HEK293 (cell line): ENCODE results near the gene VWA3B.

Experiments used
- CTCF ChIA-PET: fragments of 350-600 bp; formaldehyde crosslinking; extraction: SDS; loops from one replicate; lab custom pipeline; 2021; ENCODE audit warnings: antibody characterized with exemption; lab: Yijun Ruan, JAX
- POLR2A ChIA-PET: fragments of 300-600 bp; formaldehyde crosslinking; extraction: SDS; loops from one replicate; lab custom pipeline; 2020; ENCODE audit warnings: antibody characterized with exemption, inconsistent platforms; lab: Yijun Ruan, JAX
- H3K27ac ChIP-seq: fragments of 200-500 bp; sonication (Bioruptor generic); 2 replicates; pipeline ENCODE4 v1.5.1; 2014; ENCODE audit warnings: low read depth, low read length, control low read depth, inconsistent platforms; ENCODE audit errors: extremely low read depth
- H3K36me3 ChIP-seq, 2 experiments: fragments of 200-500 bp in 1 of 2; sonication (Bioruptor generic) in 1 of 2; 1 replicate in 1 of 2; 2 replicates in 1 of 2; pipeline ENCODE4 v1.5.1; 2014 to 2017; ENCODE audit warnings: inconsistent platforms in 2 of 2, low read length in 2 of 2; ENCODE audit not compliant: control insufficient read depth in 2 of 2, insufficient read depth in 1 of 2
- H3K4me1 ChIP-seq: fragments of 200-500 bp; sonication (Bioruptor generic); 2 replicates; pipeline ENCODE4 v1.5.1; 2014; ENCODE audit warnings: mild to moderate bottlenecking, low read length, inconsistent platforms; ENCODE audit not compliant: control insufficient read depth, insufficient read depth
- H3K4me3 ChIP-seq: 2 replicates; pipeline ENCODE4 v1.5.1; 2011; ENCODE audit warnings: low read depth, mild to moderate bottlenecking, control low read depth, low read length, moderate library complexity
- H3K9me3 ChIP-seq: fragments of 200-500 bp; sonication (Bioruptor generic); 2 replicates; pipeline ENCODE4 v1.5.1; 2014; ENCODE audit warnings: low read depth, low read length, inconsistent platforms; ENCODE audit not compliant: control insufficient read depth, insufficient read depth
- FEZF1 ChIP-seq: fragments of 450-650 bp; formaldehyde crosslinking; IDR thresholded peaks from 2 replicates; pipeline ENCODE4 v1.5.1; 2016; ENCODE audit warnings: missing biosample characterization, missing genetic modification characterization
- GLI2 ChIP-seq: fragments of 450-650 bp; formaldehyde crosslinking; IDR thresholded peaks from 2 replicates; pipeline ENCODE4; 2017; ENCODE audit warnings: missing biosample characterization, missing genetic modification characterization, low read depth, borderline replicate concordance
- GLIS1 ChIP-seq: fragments of 450-650 bp; formaldehyde crosslinking; IDR thresholded peaks from 2 replicates; pipeline ENCODE4 v1.5.1; 2016; ENCODE audit warnings: missing biosample characterization, missing genetic modification characterization
- TCF7L2 ChIP-seq: IDR thresholded peaks from 2 replicates; pipeline ENCODE4 v1.6.1; 2011; ENCODE audit warnings: low read depth, mild to moderate bottlenecking, inconsistent platforms, low read length, moderate library complexity, borderline replicate concordance
- ZBTB1 ChIP-seq: fragments of 450-650 bp; formaldehyde crosslinking; IDR thresholded peaks from 2 replicates; pipeline ENCODE4 v1.5.1; 2016; ENCODE audit warnings: missing biosample characterization, missing genetic modification characterization
- ZBTB21 ChIP-seq: fragments of 450-650 bp; formaldehyde crosslinking; IDR thresholded peaks from 2 replicates; pipeline ENCODE4 v1.5.1; 2017; ENCODE audit warnings: missing biosample characterization, missing genetic modification characterization
- ZBTB48 ChIP-seq: fragments of 450-650 bp; formaldehyde crosslinking; IDR thresholded peaks from 2 replicates; pipeline ENCODE4 v1.5.1; 2016; ENCODE audit warnings: missing biosample characterization, missing genetic modification characterization
- ZNF133 ChIP-seq: fragments of 450-650 bp; formaldehyde crosslinking; IDR thresholded peaks from 2 replicates; pipeline ENCODE4 v1.5.1; 2016; ENCODE audit warnings: missing biosample characterization, missing genetic modification characterization
- ZNF157 ChIP-seq: fragments of 450-650 bp; formaldehyde crosslinking; IDR thresholded peaks from 2 replicates; pipeline ENCODE4 v1.5.1; 2016; ENCODE audit warnings: missing biosample characterization, missing genetic modification characterization
- ZNF2 ChIP-seq: fragments of 450-650 bp; formaldehyde crosslinking; IDR thresholded peaks from 2 replicates; pipeline ENCODE4 v1.5.1; 2016; ENCODE audit warnings: missing biosample characterization, missing genetic modification characterization
- ZNF211 ChIP-seq: fragments of 450-650 bp; formaldehyde crosslinking; IDR thresholded peaks from 2 replicates; pipeline ENCODE4 v1.5.1; 2016; ENCODE audit warnings: low read depth, missing biosample characterization, missing genetic modification characterization
- ZNF23 ChIP-seq: fragments of 450-650 bp; formaldehyde crosslinking; IDR thresholded peaks from 2 replicates; pipeline ENCODE4 v1.5.1; 2016; ENCODE audit warnings: missing biosample characterization, missing genetic modification characterization, borderline replicate concordance
- ZNF248 ChIP-seq: fragments of 450-650 bp; formaldehyde crosslinking; IDR thresholded peaks from 2 replicates; pipeline ENCODE4 v1.5.1; 2017; ENCODE audit warnings: missing biosample characterization, missing genetic modification characterization
- ZNF529 ChIP-seq: fragments of 450-650 bp; formaldehyde crosslinking; IDR thresholded peaks from 2 replicates; pipeline ENCODE4 v1.5.1; 2017; ENCODE audit warnings: missing genetic modification characterization, missing biosample characterization; ENCODE audit not compliant: insufficient replicate concordance
- ZNF548 ChIP-seq: fragments of 450-650 bp; formaldehyde crosslinking; IDR thresholded peaks from 2 replicates; pipeline ENCODE4 v1.5.1; 2016; ENCODE audit warnings: missing biosample characterization, missing genetic modification characterization
- ZNF549 ChIP-seq: fragments of 450-650 bp; IDR thresholded peaks from 2 replicates; pipeline ENCODE4 v1.5.1; 2018; ENCODE audit warnings: missing biosample characterization, missing genetic modification characterization, mild to moderate bottlenecking, inconsistent platforms, moderate library complexity
- ZNF629 ChIP-seq: fragments of 450-650 bp; formaldehyde crosslinking; IDR thresholded peaks from 2 replicates; pipeline ENCODE4 v1.5.1; 2017; ENCODE audit warnings: missing biosample characterization, missing genetic modification characterization
- ZNF660 ChIP-seq: fragments of 450-650 bp; IDR thresholded peaks from 2 replicates; pipeline ENCODE4 v1.5.1; 2018; ENCODE audit warnings: missing biosample characterization, mild to moderate bottlenecking, missing genetic modification characterization
- ZNF664 ChIP-seq: fragments of 450-650 bp; formaldehyde crosslinking; IDR thresholded peaks from 2 replicates; pipeline ENCODE4 v1.5.1; 2016; ENCODE audit warnings: missing biosample characterization, missing genetic modification characterization
- ZNF701 ChIP-seq: fragments of 450-650 bp; formaldehyde crosslinking; IDR thresholded peaks from 2 replicates; pipeline ENCODE4 v1.5.1; 2016; ENCODE audit warnings: missing biosample characterization, missing genetic modification characterization
- ZNF76 ChIP-seq: fragments of 450-650 bp; formaldehyde crosslinking; IDR thresholded peaks from 2 replicates; pipeline ENCODE4; 2016; ENCODE audit warnings: low read depth, missing biosample characterization, missing genetic modification characterization, borderline replicate concordance
- TF ChIP-seq, protein P1 (sequence below): fragments of 450-650 bp; formaldehyde crosslinking; IDR thresholded peaks from 2 replicates; pipeline ENCODE4 v1.5.1; 2016; ENCODE audit warnings: missing biosample characterization, missing genetic modification characterization, low read depth
- TF ChIP-seq, protein P2 (sequence below): fragments of 450-650 bp; formaldehyde crosslinking; IDR thresholded peaks from 2 replicates; pipeline ENCODE4 v1.5.1; 2016; ENCODE audit warnings: missing biosample characterization, missing genetic modification characterization
- TF ChIP-seq, protein P3 (sequence below): fragments of 450-650 bp; formaldehyde crosslinking; IDR thresholded peaks from 2 replicates; pipeline ENCODE4 v1.5.1; 2017; ENCODE audit warnings: missing biosample characterization, missing genetic modification characterization
- TF ChIP-seq, protein P4 (sequence below): fragments of 450-650 bp; formaldehyde crosslinking; IDR thresholded peaks from 2 replicates; pipeline ENCODE4 v1.5.1; 2016; ENCODE audit warnings: missing biosample characterization, missing genetic modification characterization
- TF ChIP-seq, protein P5 (sequence below): fragments of 450-650 bp; formaldehyde crosslinking; IDR thresholded peaks from 2 replicates; pipeline ENCODE4 v1.5.1; 2016; ENCODE audit warnings: missing biosample characterization, missing genetic modification characterization

VWA3B gene

DNA sequence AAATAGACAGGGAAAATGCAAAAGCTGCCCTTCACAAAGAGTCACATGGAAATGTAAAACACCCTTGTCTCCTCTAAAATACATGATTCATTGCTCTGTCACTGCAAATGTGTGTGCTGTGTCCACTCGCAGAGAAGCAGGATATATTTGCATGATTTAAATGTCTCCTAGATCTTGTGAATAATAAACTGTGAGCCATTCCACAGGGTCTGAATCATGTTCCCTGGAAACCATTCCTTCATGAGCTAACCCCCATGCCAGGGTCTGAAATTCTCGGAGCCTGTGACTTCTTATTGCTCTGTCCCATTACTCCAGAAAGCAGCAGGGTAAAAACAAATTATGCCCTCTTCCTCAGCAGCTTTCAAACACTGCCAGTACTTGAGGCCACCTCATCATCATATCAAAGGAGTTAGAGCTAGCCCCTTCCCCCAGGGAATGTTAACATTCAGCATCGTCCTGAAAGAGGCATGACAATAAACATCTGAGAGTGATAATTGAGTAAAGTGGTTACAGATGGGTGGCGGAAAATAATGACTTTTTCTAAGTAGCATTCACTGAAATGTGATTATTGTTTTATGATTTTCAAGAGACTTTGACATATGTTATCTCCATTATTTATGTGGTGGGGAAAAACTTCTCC lies 247.6 kb downstream of the VWA3B start (continued):
- TF ChIP-seq ZNF133 (tag by site-specific recombination) (no peak), ZNF664 (tag by site-specific recombination) (no peak), GLI2 (tag by site-specific recombination) (peak; percentile 55; the same call in 1 of the 2 replicates), ZNF76 (no peak), ZNF211 (no peak), ZNF248 (no peak), TCF7L2 (peak; percentile 73; the same call in 1 of the 2 replicates), ZNF2 (no peak), ZNF701 (tag by site-specific recombination) (no peak), ZBTB1 (no peak), ZNF23 (tag by site-specific recombination) (no peak), ZNF629 (peak; percentile 20; the same call in 1 of the 2 replicates), FEZF1 (tag by site-specific recombination) (peak; percentile 90), ZNF157 (tag by site-specific recombination) (no peak), GLIS1 (tag by site-specific recombination) (peak; percentile 82)
- TF ChIP-seq, protein P1, sequence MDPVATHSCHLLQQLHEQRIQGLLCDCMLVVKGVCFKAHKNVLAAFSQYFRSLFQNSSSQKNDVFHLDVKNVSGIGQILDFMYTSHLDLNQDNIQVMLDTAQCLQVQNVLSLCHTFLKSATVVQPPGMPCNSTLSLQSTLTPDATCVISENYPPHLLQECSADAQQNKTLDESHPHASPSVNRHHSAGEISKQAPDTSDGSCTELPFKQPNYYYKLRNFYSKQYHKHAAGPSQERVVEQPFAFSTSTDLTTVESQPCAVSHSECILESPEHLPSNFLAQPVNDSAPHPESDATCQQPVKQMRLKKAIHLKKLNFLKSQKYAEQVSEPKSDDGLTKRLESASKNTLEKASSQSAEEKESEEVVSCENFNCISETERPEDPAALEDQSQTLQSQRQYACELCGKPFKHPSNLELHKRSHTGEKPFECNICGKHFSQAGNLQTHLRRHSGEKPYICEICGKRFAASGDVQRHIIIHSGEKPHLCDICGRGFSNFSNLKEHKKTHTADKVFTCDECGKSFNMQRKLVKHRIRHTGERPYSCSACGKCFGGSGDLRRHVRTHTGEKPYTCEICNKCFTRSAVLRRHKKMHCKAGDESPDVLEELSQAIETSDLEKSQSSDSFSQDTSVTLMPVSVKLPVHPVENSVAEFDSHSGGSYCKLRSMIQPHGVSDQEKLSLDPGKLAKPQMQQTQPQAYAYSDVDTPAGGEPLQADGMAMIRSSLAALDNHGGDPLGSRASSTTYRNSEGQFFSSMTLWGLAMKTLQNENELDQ: no peak
- TF ChIP-seq, protein P2, sequence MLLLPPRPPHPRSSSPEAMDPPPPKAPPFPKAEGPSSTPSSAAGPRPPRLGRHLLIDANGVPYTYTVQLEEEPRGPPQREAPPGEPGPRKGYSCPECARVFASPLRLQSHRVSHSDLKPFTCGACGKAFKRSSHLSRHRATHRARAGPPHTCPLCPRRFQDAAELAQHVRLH (tag by site-specific recombination): peak; percentile 25; the same call in 1 of the 2 replicates
- TF ChIP-seq, protein P3, sequence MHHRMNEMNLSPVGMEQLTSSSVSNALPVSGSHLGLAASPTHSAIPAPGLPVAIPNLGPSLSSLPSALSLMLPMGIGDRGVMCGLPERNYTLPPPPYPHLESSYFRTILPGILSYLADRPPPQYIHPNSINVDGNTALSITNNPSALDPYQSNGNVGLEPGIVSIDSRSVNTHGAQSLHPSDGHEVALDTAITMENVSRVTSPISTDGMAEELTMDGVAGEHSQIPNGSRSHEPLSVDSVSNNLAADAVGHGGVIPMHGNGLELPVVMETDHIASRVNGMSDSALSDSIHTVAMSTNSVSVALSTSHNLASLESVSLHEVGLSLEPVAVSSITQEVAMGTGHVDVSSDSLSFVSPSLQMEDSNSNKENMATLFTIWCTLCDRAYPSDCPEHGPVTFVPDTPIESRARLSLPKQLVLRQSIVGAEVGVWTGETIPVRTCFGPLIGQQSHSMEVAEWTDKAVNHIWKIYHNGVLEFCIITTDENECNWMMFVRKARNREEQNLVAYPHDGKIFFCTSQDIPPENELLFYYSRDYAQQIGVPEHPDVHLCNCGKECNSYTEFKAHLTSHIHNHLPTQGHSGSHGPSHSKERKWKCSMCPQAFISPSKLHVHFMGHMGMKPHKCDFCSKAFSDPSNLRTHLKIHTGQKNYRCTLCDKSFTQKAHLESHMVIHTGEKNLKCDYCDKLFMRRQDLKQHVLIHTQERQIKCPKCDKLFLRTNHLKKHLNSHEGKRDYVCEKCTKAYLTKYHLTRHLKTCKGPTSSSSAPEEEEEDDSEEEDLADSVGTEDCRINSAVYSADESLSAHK (tag by site-specific recombination): peak; percentile 59; the same call in 1 of the 2 replicates

DNA sequence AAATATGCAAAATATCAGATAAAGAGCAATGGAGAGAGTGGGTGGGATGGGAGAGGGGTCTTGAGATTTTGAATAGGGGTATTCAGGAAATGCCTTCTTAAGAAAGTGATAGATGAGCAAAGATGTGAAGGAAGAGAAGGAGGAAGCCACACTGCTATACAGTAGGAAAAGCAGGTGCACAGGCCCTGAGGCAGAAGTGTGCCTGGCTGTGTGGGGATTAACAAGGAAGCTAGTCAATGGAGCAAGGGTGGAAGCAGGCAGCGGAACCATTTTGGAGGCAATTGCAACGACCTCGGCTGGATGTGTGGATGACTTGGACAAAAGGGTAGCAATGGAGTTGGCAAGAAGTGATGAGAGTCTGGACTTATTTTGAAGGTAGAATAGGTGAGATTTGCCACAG lies 248.3 kb downstream of the VWA3B start:
- Histone ChIP-seq H3K27ac (no peak overlapping the region), H3K4me1 (peaks cover 12% of the 10 kb centered on the region), H3K9me3 (no peaks in the 10 kb centered on the region)
- CTCF ChIA-PET: no interaction called here
- POLR2A ChIA-PET: no interaction called here
- TF ChIP-seq ZNF660: no peak
- TF ChIP-seq, all 188 proteins: peak for 0
- no peaks in the 10 kb centered on the region for H3K36me3 ChIP-seq
- H3K4me3 ChIP-seq: no peak overlapping the region

DNA sequence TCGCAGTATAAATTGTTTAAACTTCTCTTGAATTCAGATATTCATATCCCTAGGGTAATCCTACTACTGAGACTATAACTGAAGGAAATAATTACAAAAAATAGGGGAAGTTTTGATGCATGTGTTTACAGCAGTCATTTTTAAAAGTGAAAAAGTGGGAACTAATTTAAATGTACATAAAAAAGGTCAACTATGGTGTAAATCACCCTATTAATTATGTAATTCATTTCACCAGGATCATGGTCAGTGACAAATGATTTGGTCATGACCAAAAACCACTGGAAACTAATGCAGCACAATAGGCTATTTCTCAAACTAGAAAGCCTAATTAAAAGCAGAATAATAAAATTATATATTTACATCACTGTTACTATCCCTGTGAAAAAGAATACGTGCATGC lies 254.3 kb downstream of the VWA3B start:
- no peak overlapping the region for H3K4me3 ChIP-seq
- H3K36me3 ChIP-seq: no peaks in the 10 kb centered on the region
- H3K9me3 ChIP-seq: no peaks in the 10 kb centered on the region
- CTCF ChIA-PET: interaction anchor here (0.5 kb wide), 1 partner anchor 71 kb away, joined by 5 read pairs; no protein-coding TSS in a partner anchor
- POLR2A ChIA-PET: no interaction called here
- no peaks in the 10 kb centered on the region for H3K4me1 ChIP-seq
- H3K27ac ChIP-seq: no peak overlapping the region
- TF ChIP-seq ZBTB21: no peak
- TF ChIP-seq ZNF660: no peak
- TF ChIP-seq, protein P4, sequence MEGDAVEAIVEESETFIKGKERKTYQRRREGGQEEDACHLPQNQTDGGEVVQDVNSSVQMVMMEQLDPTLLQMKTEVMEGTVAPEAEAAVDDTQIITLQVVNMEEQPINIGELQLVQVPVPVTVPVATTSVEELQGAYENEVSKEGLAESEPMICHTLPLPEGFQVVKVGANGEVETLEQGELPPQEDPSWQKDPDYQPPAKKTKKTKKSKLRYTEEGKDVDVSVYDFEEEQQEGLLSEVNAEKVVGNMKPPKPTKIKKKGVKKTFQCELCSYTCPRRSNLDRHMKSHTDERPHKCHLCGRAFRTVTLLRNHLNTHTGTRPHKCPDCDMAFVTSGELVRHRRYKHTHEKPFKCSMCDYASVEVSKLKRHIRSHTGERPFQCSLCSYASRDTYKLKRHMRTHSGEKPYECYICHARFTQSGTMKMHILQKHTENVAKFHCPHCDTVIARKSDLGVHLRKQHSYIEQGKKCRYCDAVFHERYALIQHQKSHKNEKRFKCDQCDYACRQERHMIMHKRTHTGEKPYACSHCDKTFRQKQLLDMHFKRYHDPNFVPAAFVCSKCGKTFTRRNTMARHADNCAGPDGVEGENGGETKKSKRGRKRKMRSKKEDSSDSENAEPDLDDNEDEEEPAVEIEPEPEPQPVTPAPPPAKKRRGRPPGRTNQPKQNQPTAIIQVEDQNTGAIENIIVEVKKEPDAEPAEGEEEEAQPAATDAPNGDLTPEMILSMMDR (tag by site-specific recombination): no peak
- no peak for TF ChIP-seq ZNF549 (tag by site-specific recombination)
- TF ChIP-seq, protein P5, sequence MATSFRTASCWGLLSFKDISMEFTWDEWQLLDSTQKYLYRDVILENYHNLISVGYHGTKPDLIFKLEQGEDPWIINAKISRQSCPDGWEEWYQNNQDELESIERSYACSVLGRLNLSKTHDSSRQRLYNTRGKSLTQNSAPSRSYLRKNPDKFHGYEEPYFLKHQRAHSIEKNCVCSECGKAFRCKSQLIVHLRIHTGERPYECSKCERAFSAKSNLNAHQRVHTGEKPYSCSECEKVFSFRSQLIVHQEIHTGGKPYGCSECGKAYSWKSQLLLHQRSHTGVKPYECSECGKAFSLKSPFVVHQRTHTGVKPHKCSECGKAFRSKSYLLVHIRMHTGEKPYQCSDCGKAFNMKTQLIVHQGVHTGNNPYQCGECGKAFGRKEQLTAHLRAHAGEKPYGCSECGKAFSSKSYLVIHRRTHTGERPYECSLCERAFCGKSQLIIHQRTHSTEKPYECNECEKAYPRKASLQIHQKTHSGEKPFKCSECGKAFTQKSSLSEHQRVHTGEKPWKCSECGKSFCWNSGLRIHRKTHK (tag by site-specific recombination): no peak
- TF ChIP-seq ZNF548: no peak
- no peak for TF ChIP-seq ZBTB48 (tag by site-specific recombination)
- no peak for TF ChIP-seq ZNF529 (tag by site-specific recombination)
- no peak for TF ChIP-seq ZNF2
